ENCODE measurements around the gene DLG4.

DNA sequence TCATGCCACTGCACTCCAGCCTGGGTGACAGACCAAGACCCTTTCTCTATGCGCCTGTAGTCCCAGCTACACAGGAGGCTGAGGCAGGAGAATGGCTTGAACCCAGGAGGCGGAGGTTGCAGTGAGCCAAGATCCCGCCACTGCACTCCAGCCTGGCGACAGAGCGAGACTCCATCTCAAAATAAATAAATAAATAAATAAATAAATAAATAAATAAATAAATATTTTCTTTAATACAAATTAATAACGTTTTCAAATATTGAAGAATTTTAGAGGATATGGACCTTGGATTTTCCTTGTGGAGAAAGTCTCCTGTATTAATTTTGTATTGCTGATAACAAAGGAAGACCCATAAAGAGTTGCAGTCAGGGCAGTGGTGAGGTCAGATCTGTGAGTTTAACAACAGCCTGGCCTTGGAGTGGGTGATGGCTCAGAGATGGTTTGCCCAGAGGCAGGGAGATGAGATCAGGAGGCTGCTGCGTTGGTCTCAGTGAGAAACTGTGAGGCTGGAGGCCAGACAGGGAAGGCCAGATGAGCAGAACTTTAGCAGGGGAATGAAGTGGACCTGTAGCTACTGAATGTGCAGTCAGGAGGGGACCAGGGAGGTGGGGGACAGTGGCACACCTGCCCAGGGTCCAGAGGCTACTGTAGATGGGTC lies 36.1 kb downstream of the DLG4 start:
- no peak for TF ChIP-seq EZH2phosphoT487 (IDR thresholded peaks at IDR 0.05; ENCODE audit: borderline replicate concordance, low read length)
- no peak for TF ChIP-seq CTCF (IDR thresholded peaks at IDR 0.05; ENCODE audit: low read depth, low read length, poor library complexity, severe bottlenecking)

Data from DOHH2 (cell line).